GM12878 (cell line): ENCODE data around the gene CHCHD3. TPM values are rescaled to one million over a fixed set of nuclear protein-coding genes. Genes with fewer than 3 reads are reported as not detected.

ENCODE experiments used
- ATAC-seq: fragments of 200-7000 bp; cut with Tn5 transposase; 3 replicates; pipeline ENCODE4 v1.9.1; 2020; ENCODE audit warnings: mild to moderate bottlenecking, moderate library complexity
- BruUV-seq: library from RNA; stranded (reverse); fragments of 400-500 nt; replicated peaks from 2 replicates; lab custom pipeline; 2021; lab: Mats Ljungman, UMichigan
- CTCF ChIA-PET: fragments of 300-600 bp; sonication (Branson Sonifier 250); formaldehyde crosslinking; extraction: SDS; loops from one replicate; lab custom pipeline; 2021; ENCODE audit warnings: inconsistent platforms; lab: Yijun Ruan, JAX
- POLR2A ChIA-PET: fragments of 350-600 bp; formaldehyde crosslinking; extraction: SDS; loops from one replicate; lab custom pipeline; 2021; ENCODE audit warnings: inconsistent platforms; lab: Charles Lee
- RAD21 ChIA-PET: fragments of 300-600 bp; sonication (Branson Sonifier 250); formaldehyde crosslinking; loops from one replicate; lab custom pipeline; 2023; ENCODE audit warnings: antibody characterized with exemption; ENCODE audit not compliant: unreplicated experiment; lab: Charles Lee
- SMC1A ChIA-PET: fragments of 300-600 bp; sonication (Branson Sonifier 250); formaldehyde crosslinking; loops from one replicate; lab custom pipeline; 2023; ENCODE audit not compliant: unreplicated experiment, uncharacterized antibody; lab: Charles Lee
- DNase-seq: peaks from one replicate; pipeline ENCODE4 v3.0.0-alpha.2; 2011; ENCODE audit warnings: low read depth, low spot score
- FAIRE-seq: peaks from 3 replicates; lab custom pipeline; 2011; peaks lifted over from hg19 to GRCh38; lab: Jason Lieb, UNC
- H2AFZ ChIP-seq: 2 replicates; pipeline ENCODE4 v1.6.0; 2011; ENCODE audit warnings: low read depth, low read length, control low read depth; ENCODE audit not compliant: control insufficient read depth
- H3K27ac ChIP-seq: 2 replicates; pipeline ENCODE4 v1.5.1; 2011; ENCODE audit warnings: control low read depth; ENCODE audit not compliant: control insufficient read depth, insufficient read depth
- H3K27me3 ChIP-seq, 2 experiments: replicated peaks in 1 of 2; 2 replicates each; pipeline versions ENCODE4 v1.6.0 to v1.6.1; 2011; ENCODE audit warnings: low read length in 1 of 2; ENCODE audit not compliant: control insufficient read depth in 2 of 2, insufficient read depth in 2 of 2
- H3K36me3 ChIP-seq, 2 experiments: 2 replicates each; pipeline ENCODE4 v1.5.1; 2011; ENCODE audit warnings: low read length in 1 of 2; ENCODE audit not compliant: control insufficient read depth in 2 of 2, insufficient read depth in 2 of 2
- H3K4me1 ChIP-seq: 2 replicates; pipeline ENCODE4 v1.6.1; 2011; ENCODE audit warnings: mild to moderate bottlenecking, low read length, moderate library complexity, mixed read lengths; ENCODE audit not compliant: control insufficient read depth, insufficient read depth
- H3K4me2 ChIP-seq: 2 replicates; pipeline ENCODE4 v1.6.0; 2011; ENCODE audit warnings: control low read depth; ENCODE audit not compliant: control insufficient read depth, insufficient read depth
- H3K4me3 ChIP-seq: fragments of 200-600 bp; sonication (generic); 2 replicates; pipeline ENCODE4 v1.5.1; 2016
- H3K79me2 ChIP-seq: 2 replicates; pipeline ENCODE4 v1.6.0; 2011; ENCODE audit warnings: low read length; ENCODE audit not compliant: control insufficient read depth, insufficient read depth
- H3K9ac ChIP-seq: 2 replicates; pipeline ENCODE4 v1.8.0; 2011; ENCODE audit warnings: low read length, control low read depth, mixed read lengths; ENCODE audit not compliant: control insufficient read depth, insufficient read depth
- H3K9me3 ChIP-seq: replicated peaks from 3 replicates; pipeline ENCODE4 v1.5.1; 2011; ENCODE audit warnings: mild to moderate bottlenecking, low read length; ENCODE audit not compliant: control insufficient read depth, insufficient read depth
- H4K20me1 ChIP-seq: 2 replicates; pipeline ENCODE4 v1.6.0; 2011; ENCODE audit not compliant: control insufficient read depth, insufficient read depth
- CBX5 ChIP-seq: sonication (generic); IDR thresholded peaks from 2 replicates; pipeline ENCODE4 v1.6.1; 2016; ENCODE audit warnings: low read depth, moderate library complexity, mild to moderate bottlenecking, inconsistent platforms
- KDM1A ChIP-seq: fragments of 200-600 bp; sonication (generic); IDR thresholded peaks from 2 replicates; pipeline ENCODE4 v1.6.1; 2016; ENCODE audit warnings: borderline replicate concordance
- WGBS: methylation state at CpG from one replicate; pipeline ENCODE4 v1.1.6; 2016; ENCODE audit warnings: low lambda C conversion rate; ENCODE audit not compliant: insufficient replicate concordance, insufficient coverage; ENCODE audit errors: missing lambda C conversion rate; 5-methylcytosine and 5-hydroxymethylcytosine counted together
- in situ Hi-C: fragments of 300-500 bp; cut with MboI; formaldehyde crosslinking; loops from 9 replicates; pipeline ENCODE4 v1.14.3; 2018; ENCODE audit warnings: mixed read lengths
- intact Hi-C: fragments of 100-400 bp; cut with micrococcal nuclease; formaldehyde crosslinking; loops from one replicate; pipeline ENCODE4 v1.14.2; 2022; ENCODE audit not compliant: unreplicated experiment
- polyA plus RNA-seq, 11 experiments: library from polyadenylated mRNA; depleted of rRNA in 4 of 11; unstranded in 6 of 11; stranded (reverse) in 5 of 11; fragments of >200 nt; fragmentation: Nextera tagmentation in 4 of 11; fragmentation: Illumina TruSeq in 1 of 11; extraction: Ambion mirVana in 4 of 11; extraction: Trizol in 1 of 11; gene quantifications; 1 replicate in 1 of 11; 2 replicates in 10 of 11; pipeline versions ENCODE4 v1.2.1 to v1.2.3, GENCODE V29; 2011 to 2016; ENCODE audit warnings: inconsistent platforms in 2 of 11, missing spikeins in 2 of 11, low read depth in 1 of 11
- total RNA-seq, 4 experiments: library from RNA; depleted of rRNA in 3 of 4; stranded (reverse); fragments of >200 nt in 3 of 4; fragmentation: Illumina TruSeq in 1 of 4; extraction: Trizol in 1 of 4; gene quantifications; 2 replicates each; pipeline versions ENCODE4 v1.2.1 to v1.2.3, GENCODE V29; 2013 to 2021
- TF ChIP-seq, protein P1 (sequence below): fragments of 450-650 bp; IDR thresholded peaks from 2 replicates; pipeline ENCODE4 v1.6.1; 2017; ENCODE audit warnings: borderline replicate concordance
- TF ChIP-seq, protein P2 (sequence below): fragments of 450-650 bp; formaldehyde crosslinking; IDR thresholded peaks from 2 replicates; pipeline ENCODE4 v1.4.0; 2020; ENCODE audit warnings: mild to moderate bottlenecking, moderate library complexity

CHCHD3 gene
- total and polyA plus RNA-seq, 10 of the 15 experiments (the other 5 are each of a cell fraction or from before 2014, with no cell fraction given) = 38.3 to 178 (median 96.2) TPM

DNA sequence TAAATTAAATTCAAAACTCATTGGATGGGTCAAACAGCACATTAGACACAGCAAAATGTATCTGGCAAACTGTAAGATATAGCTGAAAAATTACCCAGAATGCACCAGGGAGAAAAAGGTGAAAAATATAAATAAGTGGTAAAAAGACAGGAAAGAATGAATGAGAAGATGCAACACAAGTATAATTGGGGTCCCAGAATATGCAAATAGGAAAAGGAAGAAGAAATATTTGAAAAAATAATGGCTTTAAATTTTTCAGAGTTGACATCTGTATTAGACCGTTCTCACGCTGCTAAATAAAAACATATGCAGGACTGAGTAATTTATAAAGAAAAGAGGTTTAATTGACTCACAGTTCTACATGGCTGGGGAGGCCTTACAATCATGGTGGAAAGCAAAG is 337.9 kb downstream of the CHCHD3 start:
- ATAC-seq = no peak
- RAD21 ChIA-PET = no interaction called here
- H4K20me1 ChIP-seq = no peaks in the 10 kb centered on the region
- H3K9ac ChIP-seq = no peak overlapping the region
- no peaks in the 10 kb centered on the region for H3K4me1 ChIP-seq
- POLR2A ChIA-PET = no interaction called here
- no peaks in the 10 kb centered on the region; a peak in 2 of 4 replicates for H3K27me3 ChIP-seq
- CTCF ChIA-PET = no interaction called here
- TF ChIP-seq CBX5 = no peak
- TF ChIP-seq, protein P1, sequence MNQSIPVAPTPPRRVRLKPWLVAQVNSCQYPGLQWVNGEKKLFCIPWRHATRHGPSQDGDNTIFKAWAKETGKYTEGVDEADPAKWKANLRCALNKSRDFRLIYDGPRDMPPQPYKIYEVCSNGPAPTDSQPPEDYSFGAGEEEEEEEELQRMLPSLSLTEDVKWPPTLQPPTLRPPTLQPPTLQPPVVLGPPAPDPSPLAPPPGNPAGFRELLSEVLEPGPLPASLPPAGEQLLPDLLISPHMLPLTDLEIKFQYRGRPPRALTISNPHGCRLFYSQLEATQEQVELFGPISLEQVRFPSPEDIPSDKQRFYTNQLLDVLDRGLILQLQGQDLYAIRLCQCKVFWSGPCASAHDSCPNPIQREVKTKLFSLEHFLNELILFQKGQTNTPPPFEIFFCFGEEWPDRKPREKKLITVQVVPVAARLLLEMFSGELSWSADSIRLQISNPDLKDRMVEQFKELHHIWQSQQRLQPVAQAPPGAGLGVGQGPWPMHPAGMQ = no peak
- TF ChIP-seq KDM1A = no peak
- TF ChIP-seq, protein P2, sequence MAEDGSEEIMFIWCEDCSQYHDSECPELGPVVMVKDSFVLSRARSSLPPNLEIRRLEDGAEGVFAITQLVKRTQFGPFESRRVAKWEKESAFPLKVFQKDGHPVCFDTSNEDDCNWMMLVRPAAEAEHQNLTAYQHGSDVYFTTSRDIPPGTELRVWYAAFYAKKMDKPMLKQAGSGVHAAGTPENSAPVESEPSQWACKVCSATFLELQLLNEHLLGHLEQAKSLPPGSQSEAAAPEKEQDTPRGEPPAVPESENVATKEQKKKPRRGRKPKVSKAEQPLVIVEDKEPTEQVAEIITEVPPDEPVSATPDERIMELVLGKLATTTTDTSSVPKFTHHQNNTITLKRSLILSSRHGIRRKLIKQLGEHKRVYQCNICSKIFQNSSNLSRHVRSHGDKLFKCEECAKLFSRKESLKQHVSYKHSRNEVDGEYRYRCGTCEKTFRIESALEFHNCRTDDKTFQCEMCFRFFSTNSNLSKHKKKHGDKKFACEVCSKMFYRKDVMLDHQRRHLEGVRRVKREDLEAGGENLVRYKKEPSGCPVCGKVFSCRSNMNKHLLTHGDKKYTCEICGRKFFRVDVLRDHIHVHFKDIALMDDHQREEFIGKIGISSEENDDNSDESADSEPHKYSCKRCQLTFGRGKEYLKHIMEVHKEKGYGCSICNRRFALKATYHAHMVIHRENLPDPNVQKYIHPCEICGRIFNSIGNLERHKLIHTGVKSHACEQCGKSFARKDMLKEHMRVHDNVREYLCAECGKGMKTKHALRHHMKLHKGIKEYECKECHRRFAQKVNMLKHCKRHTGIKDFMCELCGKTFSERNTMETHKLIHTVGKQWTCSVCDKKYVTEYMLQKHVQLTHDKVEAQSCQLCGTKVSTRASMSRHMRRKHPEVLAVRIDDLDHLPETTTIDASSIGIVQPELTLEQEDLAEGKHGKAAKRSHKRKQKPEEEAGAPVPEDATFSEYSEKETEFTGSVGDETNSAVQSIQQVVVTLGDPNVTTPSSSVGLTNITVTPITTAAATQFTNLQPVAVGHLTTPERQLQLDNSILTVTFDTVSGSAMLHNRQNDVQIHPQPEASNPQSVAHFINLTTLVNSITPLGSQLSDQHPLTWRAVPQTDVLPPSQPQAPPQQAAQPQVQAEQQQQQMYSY (CRISPR knock-in tag) = no peak
- TF ChIP-seq, all 136 proteins: peak for 0
- 92% methylated on average over 2 of the region's 2 CpGs for WGBS
- no peaks in the 10 kb centered on the region for H3K36me3 ChIP-seq
- H3K79me2 ChIP-seq = no peaks in the 10 kb centered on the region
- no peak overlapping the region for H3K27ac ChIP-seq
- intact Hi-C loops (no loop called here), in situ Hi-C loops (no loop called here)
- SMC1A ChIA-PET = no interaction called here
- no peak overlapping the region for H3K4me2 ChIP-seq
- BruUV-seq = no TSS peak
- no peak overlapping the region for H3K4me3 ChIP-seq
- DNase-seq (no peak), FAIRE-seq (no peak)
- H2AFZ ChIP-seq = no peak overlapping the region
- H3K9me3 ChIP-seq = no peaks in the 10 kb centered on the region
